CD4-positive, alpha-beta T cell treated with Interleukin-15 for 1 hour (primary cell): ENCODE results near the gene SELENBP1.
A peak's percentile ranks its signal among the peaks of the same experiment; 100 is the strongest.
"Not testable (repeated sequence)": the region's sequence is repeated elsewhere in the genome, so short reads cannot be mapped to it uniquely, and the experiment has no call there.

Experiments
- DNase-seq: peaks from one replicate; pipeline ENCODE4 v3.0.0-alpha.2; 2020

Gene SELENBP1

GRCh38 chr1:151372058-151372934, at the start of gene SELENBP1:
Gene SELENBP1, minus strand, starts transcription at chr1:151372705. Its CDS starts 64 bp downstream, at chr1:151372641.
- no peak for DNase-seq

GRCh38 chr1:151419819-151420218, 47.3 kb upstream of the SELENBP1 start:
- DNase-seq, result no peak

GRCh38 chr1:151418081-151418480, 45.6 kb upstream of the SELENBP1 start:
- DNase-seq, result no peak

- DNase-seq, result no peak
Observed at GRCh38 chr1:151416231-151416630, 43.7 kb upstream of the SELENBP1 start.

- DNase-seq, result no peak
Observed at GRCh38 chr1:151411884-151412283, 39.4 kb upstream of the SELENBP1 start.

- DNase-seq, result no peak
Observed at GRCh38 chr1:151408891-151409290, 36.4 kb upstream of the SELENBP1 start.

GRCh38 chr1:151407304-151407703, 34.8 kb upstream of the SELENBP1 start:
- no peak for DNase-seq

- DNase-seq, result no peak
Observed at GRCh38 chr1:151406176-151406575, 33.7 kb upstream of the SELENBP1 start.

- no peak for DNase-seq
Observed at GRCh38 chr1:151405187-151405951, 32.9 kb upstream of the SELENBP1 start.

GRCh38 chr1:151403612-151404011, 31.1 kb upstream of the SELENBP1 start:
- DNase-seq, result no peak

GRCh38 chr1:151402764-151403163, 30.3 kb upstream of the SELENBP1 start:
- no peak for DNase-seq

GRCh38 chr1:151401860-151402259, 29.4 kb upstream of the SELENBP1 start:
- no peak for DNase-seq

GRCh38 chr1:151401125-151401788, 28.8 kb upstream of the SELENBP1 start:
- DNase-seq, result no peak

- DNase-seq, result peak; percentile 88
Observed at GRCh38 chr1:151399324-151400171, 27.0 kb upstream of the SELENBP1 start, which contains the start of gene PSMB4. Gene PSMB4, plus strand, starts transcription at chr1:151399573. Its CDS starts 15 bp downstream, at chr1:151399588.

GRCh38 chr1:151396265-151396664, 23.8 kb upstream of the SELENBP1 start:
- not testable (repeated sequence) for DNase-seq

- DNase-seq, result no peak
Observed at GRCh38 chr1:151393583-151393982, 21.1 kb upstream of the SELENBP1 start.

- no peak for DNase-seq
Observed at GRCh38 chr1:151391079-151391563, 18.6 kb upstream of the SELENBP1 start.

GRCh38 chr1:151390221-151391078, 17.9 kb upstream of the SELENBP1 start:
- not testable (repeated sequence) for DNase-seq

GRCh38 chr1:151386002-151386401, 13.5 kb upstream of the SELENBP1 start:
- no peak for DNase-seq

- DNase-seq, result no peak
Observed at GRCh38 chr1:151384584-151384983, 12.1 kb upstream of the SELENBP1 start.
